HG02943 (cell line): Measurements from ENCODE around the gene C12orf56.
"Not testable (repeated sequence)": the region's sequence is repeated elsewhere in the genome, so short reads cannot be mapped to it uniquely, and the experiment has no call there.

ENCODE experiments used
- ATAC-seq: cut with Tn5 transposase; IDR thresholded peaks from one replicate; pipeline ENCODE4 v1.9.1; 2021; ENCODE audit warnings: mild to moderate bottlenecking, low read depth, moderate library complexity; ENCODE audit not compliant: unreplicated experiment

The C12orf56 gene

DNA sequence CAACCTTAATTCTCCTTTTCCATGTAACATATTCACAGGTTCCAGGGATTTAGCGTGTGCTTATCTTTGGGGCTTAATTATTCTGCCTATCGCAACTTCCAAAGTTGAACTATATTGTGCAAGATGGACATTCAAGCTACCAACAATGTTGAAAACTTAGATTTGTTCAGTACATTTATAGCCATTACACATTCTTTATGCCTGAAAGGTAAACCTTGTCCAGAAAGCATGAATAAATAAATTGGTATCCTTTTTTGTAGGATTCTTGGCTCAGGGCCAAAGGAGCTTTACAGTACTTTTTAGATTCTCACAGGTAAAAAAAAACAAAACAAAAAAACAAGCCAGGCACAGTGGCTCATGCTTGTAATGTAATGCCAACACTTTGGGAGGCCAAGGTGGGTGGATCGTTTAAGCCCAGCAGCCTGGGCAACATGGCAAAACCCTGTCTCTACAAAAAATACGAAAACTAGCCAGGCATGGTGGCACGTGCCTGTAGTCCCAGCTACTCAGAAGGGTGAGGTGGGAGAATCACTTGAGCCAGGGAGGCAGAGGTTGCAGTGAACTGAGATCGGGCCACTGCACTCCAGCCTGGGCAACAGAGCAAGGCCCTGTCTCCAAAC lies 3.3 kb downstream of the C12orf56 start:
- ATAC-seq = no peak

DNA sequence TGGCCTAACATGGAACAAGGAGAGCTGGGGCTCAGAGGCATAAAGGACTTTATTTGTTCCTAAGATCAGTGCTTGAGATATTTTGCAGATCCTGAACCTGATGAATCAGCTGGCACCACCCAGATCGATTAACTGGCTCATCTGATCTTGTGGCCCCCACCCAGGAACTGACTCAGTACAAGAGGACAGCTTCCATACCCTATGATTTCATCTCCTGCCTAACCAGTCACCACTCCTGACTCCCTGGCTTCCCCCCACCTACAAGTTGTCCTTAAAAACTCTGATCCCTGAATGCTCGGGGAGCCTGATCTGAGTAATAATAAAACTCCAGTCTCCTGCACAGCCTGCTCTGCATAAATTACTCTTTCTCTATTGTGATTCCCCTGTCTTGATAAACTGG lies 5.1 kb downstream of the C12orf56 start:
- no peak for ATAC-seq

DNA sequence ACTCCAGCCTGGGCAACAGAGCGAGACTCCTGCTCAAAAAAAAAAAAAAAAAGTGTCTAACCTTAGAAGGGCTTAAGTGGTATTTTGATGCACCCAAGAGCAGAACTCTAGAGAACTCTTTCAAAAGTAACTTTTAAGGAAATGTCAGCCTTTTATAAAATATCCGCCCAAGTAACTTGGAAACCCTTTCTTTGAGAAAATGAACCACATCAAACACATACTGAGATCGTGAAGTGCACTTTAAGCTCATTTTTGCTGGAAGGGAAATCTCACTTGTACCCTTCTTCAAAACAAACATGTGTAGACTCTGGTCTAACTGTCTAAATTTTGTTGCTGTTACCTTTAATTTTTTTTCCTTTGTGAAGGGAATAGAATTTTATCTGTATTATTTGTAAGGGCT lies 5.5 kb downstream of the C12orf56 start:
- ATAC-seq = no peak

DNA sequence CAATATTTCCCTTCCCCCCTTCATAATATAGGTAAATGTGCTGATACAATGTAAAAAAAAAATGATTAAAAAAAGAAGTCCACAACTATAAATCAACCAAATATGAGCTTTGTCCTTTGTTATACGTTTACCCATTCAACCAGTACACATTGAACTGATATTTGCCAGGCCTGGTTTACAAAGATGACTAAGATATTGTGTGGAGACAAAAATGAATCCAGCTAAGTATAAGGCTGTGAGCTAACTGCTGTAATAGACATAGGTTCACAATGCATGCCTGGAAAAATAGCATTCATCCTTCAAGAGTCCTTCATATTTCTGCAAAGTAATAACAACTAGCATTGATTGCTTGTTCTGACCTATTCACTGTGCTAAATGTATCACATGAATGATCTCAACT lies 6.9 kb downstream of the C12orf56 start:
- no peak for ATAC-seq

DNA sequence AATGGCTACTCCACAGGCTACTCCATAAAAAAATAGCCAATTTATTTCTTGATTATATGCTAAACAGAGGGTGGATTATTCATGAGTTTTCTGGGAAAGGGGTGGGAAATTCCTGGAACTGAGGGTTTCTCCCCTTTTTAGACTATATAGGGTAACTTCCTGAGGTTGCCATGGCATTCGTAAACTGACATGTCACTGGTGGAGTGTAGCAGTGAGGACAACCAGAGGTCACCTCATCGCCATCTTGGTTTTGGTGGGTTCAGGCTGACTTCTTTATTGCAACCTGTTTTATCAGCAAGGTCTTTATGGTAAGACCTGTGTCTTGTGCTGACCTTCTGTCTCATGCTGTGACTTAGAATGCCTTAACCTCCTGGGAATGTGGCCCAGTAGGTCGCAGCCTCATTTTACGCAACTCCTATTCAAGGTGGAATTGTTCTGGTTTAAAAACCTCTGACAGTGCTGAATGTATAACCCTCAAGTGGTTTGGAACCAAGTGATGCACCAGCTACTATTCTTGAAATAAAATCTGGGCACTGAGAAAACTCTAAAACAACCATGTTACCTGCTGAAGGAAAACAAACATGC lies 27.7 kb downstream of the C12orf56 start:
- ATAC-seq = no peak

DNA sequence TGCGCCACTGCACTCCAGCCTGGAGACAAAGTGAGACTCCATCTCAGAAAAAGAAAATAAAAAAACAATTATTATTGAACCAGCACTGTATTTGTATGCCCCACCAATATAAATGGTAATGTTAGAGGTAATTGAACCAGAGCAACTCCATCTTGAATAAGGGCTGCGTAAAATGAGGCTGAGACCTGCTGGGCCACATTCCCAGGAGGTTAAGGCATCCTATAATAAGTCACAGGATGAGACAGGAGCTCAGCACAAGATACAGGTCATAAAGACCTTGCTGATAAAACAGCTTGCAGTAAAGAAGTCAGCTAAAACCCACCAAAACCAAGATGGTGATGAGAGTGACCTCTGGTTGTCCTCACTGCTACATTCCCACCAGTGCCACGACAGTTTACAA lies 29.4 kb downstream of the C12orf56 start:
- ATAC-seq = not testable (repeated sequence)

DNA sequence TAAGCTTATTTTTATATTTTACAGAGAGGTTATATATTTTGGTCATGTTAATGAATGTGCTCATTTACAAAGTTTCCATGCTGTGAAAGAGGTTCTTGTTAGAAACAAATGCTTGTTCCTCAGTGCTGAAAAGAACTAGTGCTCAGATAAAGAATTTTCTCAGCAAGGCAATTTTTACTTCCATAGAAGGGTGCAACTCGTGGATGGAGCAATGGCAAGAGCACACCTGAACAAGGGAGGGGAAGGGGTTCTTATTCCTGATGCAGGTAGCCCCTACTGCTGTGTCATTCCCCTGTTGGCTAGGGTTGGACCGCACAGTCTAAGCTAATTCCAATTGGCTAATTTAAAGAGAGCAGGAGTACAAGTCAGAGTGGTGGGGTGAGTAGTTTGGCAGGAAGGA lies 34.3 kb downstream of the C12orf56 start:
- not testable (repeated sequence) for ATAC-seq

DNA sequence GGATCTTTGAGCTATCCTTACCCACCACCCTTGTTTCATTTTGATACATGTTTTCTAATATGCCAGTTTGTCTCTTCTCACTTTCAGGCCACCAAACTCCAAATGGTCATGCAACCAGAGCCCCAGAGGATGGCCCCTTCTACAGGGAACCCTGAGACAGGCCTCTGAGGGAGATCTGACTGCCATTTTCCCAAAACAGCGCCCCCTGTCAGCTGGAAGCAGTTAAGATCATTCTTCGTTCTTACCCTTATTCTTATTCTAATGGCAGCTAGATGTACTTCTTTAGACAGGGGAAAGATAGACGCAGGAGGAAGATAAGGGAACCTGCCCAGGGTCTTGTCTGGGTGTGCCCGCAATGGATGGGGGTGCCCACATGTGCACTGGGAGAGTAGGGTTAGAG lies 38.4 kb downstream of the C12orf56 start:
- ATAC-seq = no peak

DNA sequence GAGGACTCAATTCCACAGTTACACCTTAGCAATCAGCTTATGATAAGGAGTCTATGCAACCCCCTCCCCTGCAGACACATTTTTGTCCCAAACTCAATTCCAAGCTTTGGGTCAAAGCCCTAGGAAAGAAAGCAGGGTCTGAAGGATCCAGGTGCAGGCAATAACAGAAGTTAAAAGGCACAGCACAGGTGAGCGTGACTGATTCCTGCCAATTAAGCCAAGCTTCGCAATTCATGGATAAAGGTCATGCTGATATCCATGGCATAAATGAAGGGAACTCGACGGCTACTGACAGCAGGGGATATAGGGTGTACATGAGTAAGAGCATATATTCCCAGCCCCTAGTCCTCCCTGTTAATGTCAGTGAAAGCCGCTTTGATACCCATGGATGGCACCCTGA lies 39.3 kb downstream of the C12orf56 start:
- no peak for ATAC-seq

DNA sequence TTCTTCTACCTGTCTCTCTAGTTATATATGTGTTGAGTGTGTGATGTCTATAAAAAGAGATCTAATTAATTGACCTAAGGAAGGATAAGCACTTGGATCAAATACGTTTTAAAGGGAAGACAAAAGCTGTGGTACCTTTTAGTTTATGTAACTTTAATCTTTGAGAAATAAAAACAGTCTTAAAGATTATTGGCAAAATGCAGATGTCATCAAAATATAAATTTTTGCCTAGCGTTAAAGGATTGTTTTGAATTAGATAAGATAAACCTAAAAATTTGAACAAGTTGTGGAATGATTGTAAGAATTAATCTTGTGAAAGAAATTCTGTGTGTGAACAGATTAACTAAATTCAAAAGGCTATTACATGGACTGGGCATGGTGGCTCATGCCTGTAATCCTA lies 42.9 kb downstream of the C12orf56 start:
- no peak for ATAC-seq

DNA sequence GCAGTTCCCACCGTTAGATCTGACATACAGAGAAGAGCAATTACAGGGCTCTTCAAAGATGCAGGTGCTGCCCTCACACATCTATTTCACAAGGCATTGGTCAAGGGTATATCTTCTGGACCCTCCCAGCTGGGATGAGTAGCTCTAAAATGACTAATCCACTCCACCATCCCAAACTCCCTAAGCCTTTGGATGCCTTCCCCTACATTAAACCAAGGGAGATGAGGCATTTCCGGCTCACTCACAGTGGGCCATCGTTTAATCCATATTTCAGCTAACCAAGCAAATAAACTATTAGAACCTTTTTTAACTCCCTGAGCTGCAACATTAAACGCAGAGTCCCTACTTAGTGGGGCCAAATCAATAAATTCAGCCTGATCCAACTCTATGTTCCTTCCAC lies 45.9 kb downstream of the C12orf56 start:
- not testable (repeated sequence) for ATAC-seq

DNA sequence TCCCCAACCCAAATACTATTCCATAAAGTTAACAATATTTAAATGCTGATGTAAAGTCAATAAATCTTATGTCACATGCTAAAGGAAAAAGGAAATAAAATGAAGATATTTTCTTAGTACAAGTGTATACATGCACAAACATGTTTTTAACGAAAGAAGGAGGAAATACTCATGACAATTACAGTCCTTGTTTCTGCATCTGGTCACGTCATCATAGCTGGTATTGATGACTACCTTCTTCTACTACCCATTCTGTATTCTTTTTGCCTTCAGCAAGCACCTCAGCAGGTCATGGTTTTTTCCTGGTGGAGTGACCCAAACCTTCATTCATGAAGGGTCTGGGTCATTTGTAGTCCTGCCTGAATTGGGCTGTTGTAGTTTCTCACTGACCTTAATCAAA lies 50.0 kb downstream of the C12orf56 start:
- ATAC-seq = not testable (repeated sequence)

DNA sequence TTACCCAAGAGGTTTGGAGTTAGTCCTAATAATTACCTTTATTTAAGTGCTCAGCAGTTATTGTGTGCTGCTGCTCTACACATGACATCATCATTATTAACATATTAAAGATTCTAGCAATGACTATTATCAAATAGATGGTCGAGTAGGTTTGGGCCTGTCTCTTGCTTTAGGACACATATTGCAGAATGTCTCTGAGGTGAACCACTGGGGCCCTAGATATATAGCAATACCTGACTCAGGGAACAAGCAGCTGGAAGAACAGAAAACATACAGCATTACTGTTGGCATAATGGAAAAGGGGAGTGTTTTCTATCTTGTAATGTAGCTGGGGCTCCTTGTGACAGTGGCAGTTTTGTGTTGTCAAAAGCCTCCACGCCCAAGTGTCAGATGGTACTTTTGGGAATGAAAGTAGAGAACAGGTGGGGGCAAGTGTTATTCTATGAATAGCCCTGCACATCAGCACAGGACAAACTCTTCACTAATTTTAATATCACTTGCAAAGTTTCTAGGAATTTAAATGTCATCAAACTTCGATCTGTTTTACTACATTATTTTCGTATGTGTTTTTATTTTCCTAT lies 54.6 kb downstream of the C12orf56 start:
- no peak for ATAC-seq

DNA sequence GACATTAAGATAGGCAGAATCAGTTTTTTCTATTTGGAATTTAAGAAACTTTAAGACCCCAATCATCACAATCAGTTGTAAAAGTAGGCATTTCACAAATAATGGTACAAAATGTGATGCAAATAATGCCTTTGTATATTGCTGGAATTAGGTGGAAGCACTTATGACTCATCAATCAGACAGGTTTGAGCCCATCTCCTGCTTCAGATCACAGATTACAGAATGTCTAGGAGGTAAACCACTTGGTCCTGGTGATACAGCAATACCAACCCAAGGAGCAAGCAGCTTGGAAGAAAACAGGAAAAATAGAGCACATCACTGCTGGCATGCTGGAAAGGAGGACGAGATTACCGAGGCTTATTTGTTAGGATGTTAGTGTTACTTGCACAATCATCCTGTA lies 57.6 kb downstream of the C12orf56 start:
- ATAC-seq = no peak

DNA sequence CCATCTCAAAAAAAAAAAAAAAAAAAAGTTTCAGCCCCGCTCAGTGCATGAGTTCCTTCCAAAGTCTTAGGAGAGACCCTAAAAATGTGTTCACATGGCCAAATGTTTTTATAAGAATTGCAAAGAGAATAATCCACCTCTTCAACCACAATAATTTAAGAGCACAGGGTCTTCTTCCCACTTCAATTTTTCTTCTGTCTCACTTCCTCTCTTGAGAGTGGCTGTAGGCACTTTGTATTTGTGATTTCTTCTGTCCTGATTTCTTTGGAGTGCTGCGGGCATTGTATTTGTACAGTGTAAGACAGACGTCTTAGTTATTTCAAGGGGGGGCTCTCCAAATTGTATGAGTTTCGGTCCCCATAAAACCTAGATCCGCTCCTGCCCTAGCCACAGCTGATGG lies 58.3 kb downstream of the C12orf56 start:
- no peak for ATAC-seq

DNA sequence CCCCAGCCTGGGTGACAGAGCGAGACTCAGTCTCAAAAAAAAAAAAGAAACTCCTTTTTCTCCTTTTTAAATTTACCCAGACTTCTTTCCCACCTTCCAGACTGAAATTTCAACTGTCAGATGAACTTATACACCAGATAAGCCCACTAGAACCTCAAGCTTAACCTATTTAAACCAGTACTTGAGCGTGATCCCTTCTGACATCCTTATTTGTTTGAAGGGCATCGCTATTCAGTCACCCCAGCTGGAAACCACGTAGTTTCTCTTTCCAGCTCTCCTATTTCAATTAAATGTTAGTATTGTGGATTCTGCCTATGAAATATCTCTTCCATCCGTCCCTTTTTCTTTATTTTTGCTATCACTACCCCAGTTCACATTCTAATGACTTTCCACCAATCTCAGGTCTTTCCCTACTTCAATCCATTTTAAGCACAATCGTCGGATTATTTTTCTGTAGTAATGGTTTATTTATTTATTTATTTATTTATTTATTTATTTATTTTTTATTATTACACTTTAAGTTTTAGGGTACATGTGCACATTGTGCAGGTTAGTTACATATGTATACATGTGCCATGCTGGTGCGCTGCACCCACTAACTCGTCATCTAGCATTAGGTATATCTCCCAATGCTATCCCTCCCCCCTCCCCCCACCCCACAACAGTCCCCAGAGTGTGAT lies 61.4 kb downstream of the C12orf56 start:
- not testable (repeated sequence) for ATAC-seq

DNA sequence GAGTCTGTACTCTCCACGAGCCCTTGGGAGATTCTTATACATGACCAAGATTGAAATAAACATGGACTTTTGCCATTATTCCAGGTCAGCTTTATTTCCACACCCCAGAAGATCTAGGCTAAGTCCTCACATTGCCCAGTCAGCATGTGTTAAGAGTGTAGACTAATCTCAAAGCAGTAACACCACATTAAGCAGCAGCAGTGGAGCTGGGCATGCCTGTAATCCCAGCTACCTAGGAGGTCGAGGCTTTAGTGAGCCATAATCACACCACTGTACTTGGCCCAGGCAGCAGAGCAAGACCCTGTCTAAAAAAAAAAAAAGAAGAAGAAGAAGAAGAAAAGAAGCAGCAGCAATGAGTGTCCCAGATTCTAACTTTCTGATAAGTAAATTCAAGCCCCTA lies 65.5 kb downstream of the C12orf56 start:
- no peak for ATAC-seq

DNA sequence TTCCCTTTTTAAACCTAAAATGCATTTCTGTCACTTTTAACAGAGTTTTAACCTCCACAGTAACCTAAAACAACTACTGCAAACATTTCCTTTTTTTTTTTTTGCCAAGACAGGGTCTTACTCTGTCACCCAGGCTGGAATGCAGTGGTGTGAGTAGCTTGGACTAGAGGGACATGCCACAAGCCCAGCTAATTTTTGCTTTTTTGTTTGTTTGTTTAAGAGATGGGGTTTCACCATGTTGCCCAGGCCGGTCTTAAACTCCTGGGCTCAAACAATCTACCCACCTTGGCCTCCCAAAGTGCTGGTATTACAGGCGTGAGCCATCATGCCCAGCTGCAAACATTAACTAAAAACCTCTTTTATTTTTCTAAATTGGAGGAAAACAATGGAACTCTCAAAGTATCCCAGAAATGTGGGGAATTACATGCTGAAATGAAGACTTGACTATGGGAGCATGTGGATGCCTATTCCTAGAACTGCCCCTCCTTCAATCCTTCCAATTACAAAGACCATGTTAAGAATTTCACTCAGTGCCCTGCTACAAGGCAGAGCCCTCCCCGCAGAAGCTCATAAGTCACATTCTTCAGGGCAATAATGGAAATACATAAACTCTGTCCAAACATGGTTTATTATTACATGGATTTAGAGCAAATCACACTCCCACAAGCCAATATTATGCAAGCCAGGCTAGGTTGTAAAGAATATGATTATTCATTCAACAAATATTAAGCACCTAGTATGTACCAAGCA lies 66.9 kb downstream of the C12orf56 start:
- no peak for ATAC-seq

DNA sequence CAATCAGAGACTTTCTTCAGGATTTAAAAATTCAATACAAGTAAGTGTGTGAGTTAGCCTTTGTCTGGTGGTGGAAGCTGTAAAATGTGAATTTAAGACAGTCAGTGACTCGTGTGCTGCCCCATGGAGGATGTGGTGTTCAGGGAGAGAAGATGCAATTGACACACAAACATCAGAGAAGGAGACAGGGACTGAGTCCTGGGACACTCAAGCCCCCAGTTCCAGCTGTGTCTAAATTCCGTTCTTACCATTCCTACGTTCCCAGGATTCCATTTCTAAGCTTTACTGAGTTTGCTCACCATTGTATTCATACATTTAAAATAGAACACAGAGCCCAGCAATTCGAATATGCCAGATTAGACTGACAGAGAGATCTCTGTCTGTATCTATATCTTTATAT lies 67.6 kb downstream of the C12orf56 start:
- ATAC-seq = no peak

DNA sequence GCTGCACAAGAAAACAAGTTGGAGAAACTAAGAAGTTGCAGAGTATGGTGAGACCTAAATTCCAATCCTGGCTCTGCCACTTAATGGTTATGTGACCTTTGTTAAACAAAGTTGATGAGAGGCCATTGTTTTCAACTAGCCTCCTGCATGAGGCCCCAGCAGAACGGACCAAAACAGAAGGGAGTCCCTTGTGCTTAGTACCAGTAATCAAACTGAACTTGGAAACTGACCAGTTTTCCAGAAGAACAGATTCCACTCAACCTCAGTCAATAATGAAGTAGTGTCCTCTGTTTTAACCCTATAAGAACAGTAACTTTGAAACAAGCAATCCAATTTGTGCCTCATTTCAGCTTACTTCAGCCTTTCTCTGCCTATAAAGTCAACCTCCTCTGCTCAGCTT lies 69.9 kb downstream of the C12orf56 start:
- no peak for ATAC-seq
